B cell (primary cell): ENCODE data around the gene RCAN1. TPM values are rescaled to one million over a fixed set of nuclear protein-coding genes. Genes with fewer than 3 reads are reported as not detected.

Source experiments
- ATAC-seq: fragments of 200-7000 bp; cut with Tn5 transposase; one replicate; pipeline ENCODE4 v1.10.0; 2021; ENCODE audit warnings: low read depth, mild to moderate bottlenecking, moderate number of reproducible peaks, moderate library complexity
- CTCF ChIA-PET: fragments of 350-600 bp; sonication (Branson Sonifier 250); formaldehyde crosslinking; loops from one replicate; lab custom pipeline; 2021; ENCODE audit warnings: antibody characterized with exemption, inconsistent platforms; lab: Charles Lee
- POLR2A ChIA-PET: fragments of 350-600 bp; sonication (Branson Sonifier 250); formaldehyde crosslinking; loops from one replicate; lab custom pipeline; 2021; ENCODE audit warnings: antibody characterized with exemption; lab: Charles Lee
- DNase-seq: peaks from one replicate; pipeline ENCODE4 v3.0.0; 2013
- H2AFZ ChIP-seq: 2 replicates; pipeline ENCODE4 v1.6.1; 2012; ENCODE audit warnings: mild to moderate bottlenecking, low read depth, low read length; ENCODE audit not compliant: insufficient read depth, poor library complexity, severe bottlenecking
- H3K27ac ChIP-seq, 2 donors: 1 replicate in 1 of 2; 2 replicates in 1 of 2; pipeline ENCODE4 v1.5.1; 2012 to 2013; ENCODE audit warnings: low read length in 2 of 2, mild to moderate bottlenecking in 2 of 2, moderate library complexity in 1 of 2
- H3K27me3 ChIP-seq, 4 experiments: fragments of 200-600 bp in 1 of 4; sonication (generic) in 1 of 4; replicated peaks in 1 of 4; 1 replicate in 2 of 4; 2 replicates in 2 of 4; pipeline versions ENCODE4 v1.6.1 to v1.7.0; 2013 to 2016; ENCODE audit warnings: low read length in 3 of 4, mild to moderate bottlenecking in 2 of 4, mixed read lengths in 1 of 4, moderate library complexity in 1 of 4; ENCODE audit not compliant: insufficient read depth in 4 of 4, control insufficient read depth in 3 of 4; ENCODE audit errors: control extremely low read depth in 1 of 4
- H3K36me3 ChIP-seq, 2 experiments: replicated peaks in 1 of 2; 1 replicate in 1 of 2; 2 replicates in 1 of 2; pipeline versions ENCODE4 v1.6.1 to v1.7.1; 2013; ENCODE audit warnings: low read length in 1 of 2; ENCODE audit not compliant: insufficient read depth in 2 of 2, control insufficient read depth in 1 of 2; ENCODE audit errors: control extremely low read depth in 1 of 2, extremely low read depth in 1 of 2
- H3K4me1 ChIP-seq, 2 donors: fragments of 200-600 bp in 1 of 2; sonication (generic) in 1 of 2; 1 replicate in 1 of 2; 2 replicates in 1 of 2; pipeline versions ENCODE4 v1.5.1 to v1.6.1; 2013 to 2017; ENCODE audit warnings: low read length in 2 of 2; ENCODE audit not compliant: control insufficient read depth in 2 of 2, insufficient read depth in 2 of 2
- H3K4me2 ChIP-seq: replicated peaks from 2 replicates; pipeline ENCODE3; 2012; ENCODE audit warnings: mild to moderate bottlenecking, low read depth, low read length; ENCODE audit not compliant: poor library complexity, severe bottlenecking
- H3K4me3 ChIP-seq, 5 experiments: fragments of 200-600 bp in 1 of 5; sonication (generic) in 1 of 5; 1 replicate in 3 of 5; 2 replicates in 2 of 5; pipeline versions ENCODE4 v1.5.1 to v1.7.0; 2011 to 2016; ENCODE audit warnings: low read length in 4 of 5, mild to moderate bottlenecking in 4 of 5, low read depth in 2 of 5, control low read depth in 1 of 5, moderate library complexity in 1 of 5; ENCODE audit not compliant: insufficient read depth in 1 of 5; ENCODE audit errors: control extremely low read depth in 1 of 5, extremely low read depth in 1 of 5
- H3K79me2 ChIP-seq: fragments of 200-600 bp; sonication (generic); one replicate; pipeline ENCODE4 v1.6.0; 2016; ENCODE audit warnings: low read length; ENCODE audit not compliant: control insufficient read depth, insufficient read depth
- H3K9ac ChIP-seq: fragments of 200-600 bp; sonication (generic); 2 replicates; pipeline ENCODE4 v1.6.1; 2017; ENCODE audit warnings: mild to moderate bottlenecking, low read length, moderate library complexity
- H3K9me3 ChIP-seq, 3 donors: one replicate each; pipeline versions ENCODE4 v1.6.1 to v1.7.1; 2013; ENCODE audit warnings: low read length in 2 of 3; ENCODE audit not compliant: control insufficient read depth in 2 of 3, insufficient read depth in 1 of 3; ENCODE audit errors: control extremely low read depth in 1 of 3
- H4K20me1 ChIP-seq: 2 replicates; pipeline ENCODE4 v1.6.0; 2012; ENCODE audit warnings: mild to moderate bottlenecking, low read length; ENCODE audit not compliant: insufficient read depth, control insufficient read depth, poor library complexity, severe bottlenecking
- H3K27ac Mint-ChIP-seq: one replicate; pipeline ENCODE4 v1.8.0; 2021; ENCODE audit warnings: mixed read lengths
- H3K27me3 Mint-ChIP-seq: one replicate; pipeline ENCODE4 v1.8.0; 2021; ENCODE audit warnings: mixed read lengths
- H3K4me1 Mint-ChIP-seq: one replicate; pipeline ENCODE4 v1.8.0; 2021; ENCODE audit warnings: mixed read lengths
- H3K4me3 Mint-ChIP-seq: one replicate; pipeline ENCODE4 v1.8.0; 2021; ENCODE audit warnings: mixed read lengths
- H3K9me3 Mint-ChIP-seq: one replicate; pipeline ENCODE4 v1.8.0; 2022; ENCODE audit warnings: mixed read lengths; ENCODE audit not compliant: insufficient read depth
- CTCF ChIP-seq: fragments of 200-600 bp; IDR thresholded peaks from one replicate; pipeline ENCODE4 v1.8.0; 2022; ENCODE audit warnings: antibody characterized with exemption, mild to moderate bottlenecking
- WGBS: methylation state at CpG from one replicate; pipeline ENCODE4 v1.1.5; 2013; ENCODE audit warnings: missing lambda C conversion rate; ENCODE audit not compliant: insufficient coverage; 5-methylcytosine and 5-hydroxymethylcytosine counted together
- intact Hi-C: fragments of 100-400 bp; cut with micrococcal nuclease; formaldehyde crosslinking; loops from one replicate; pipeline ENCODE4 v1.10.0; 2022
- polyA plus RNA-seq: library from polyadenylated mRNA; depleted of rRNA; stranded (reverse); fragments of >200 nt; gene quantifications from 2 replicates; pipeline ENCODE4 v1.2.3, GENCODE V29; 2012
- total RNA-seq, 2 donors: library from RNA; stranded (reverse); fragments of 120-200 nt in 1 of 2; gene quantifications; 1 replicate in 1 of 2; 2 replicates in 1 of 2; pipeline versions ENCODE4 v1.2.3 to v1.2.4, GENCODE V29; 2013 to 2022

RCAN1 gene
- total and polyA plus RNA-seq, 2 donors (not counting 1 experiment from before 2014, with no cell fraction given): 0.97 to 4.4 TPM

GRCh38 chr21:34619841-34620665, 5.1 kb upstream of the RCAN1 start:
- H3K4me3 ChIP-seq: no peak overlapping the region
- CTCF ChIA-PET: interaction anchor here (0.8 to 1.2 kb wide), 3 partner anchors 11 to 696 kb away, joined by 3 read pairs; no protein-coding TSS in a partner anchor

More at GRCh38 chr21:34619841-34620665, 5.1 kb upstream of the RCAN1 start:
- ATAC-seq (no peak), DNase-seq (no peak)
- no peak overlapping the region for H3K27ac Mint-ChIP-seq
- peaks cover 10% of the 10 kb centered on the region for H3K4me1 Mint-ChIP-seq
- 93% methylated on average over 7 of the region's 8 CpGs for WGBS
- Histone ChIP-seq H3K27ac (no peak overlapping the region), H3K4me1 (peaks cover 3 to 8% of the 10 kb centered on the region in 2 donors), H3K36me3 (no peaks in the 10 kb centered on the region), H3K9me3 (no peaks in the 10 kb centered on the region), H3K27me3 (peaks cover 0 to 3% (median 0%) of the 10 kb centered on the region in 4 experiments), H2AFZ (no peak overlapping the region), H3K79me2 (no peaks in the 10 kb centered on the region), H3K4me2 (no peak overlapping the region), H4K20me1 (no peaks in the 10 kb centered on the region), H3K9ac (no peak overlapping the region)
- intact Hi-C loops: loop anchor here (5.0 to 10.0 kb wide), 3 partner anchors 1078 to 1895 kb away; partner anchors contain the start of genes DOP1B, GART, SON and SYNJ1
- POLR2A ChIA-PET: no interaction called here
- peaks cover 27% of the 10 kb centered on the region for H3K27me3 Mint-ChIP-seq
- no peak for TF ChIP-seq CTCF
- no peak overlapping the region for H3K4me3 Mint-ChIP-seq
- no peaks in the 10 kb centered on the region for H3K9me3 Mint-ChIP-seq
